ENCODE measurements around the gene EFCAB6. TPM values are rescaled to one million over a fixed set of nuclear protein-coding genes. Genes with fewer than 3 reads are reported as not detected.

The EFCAB6 gene
- total and polyA plus RNA-seq, 2 donors (not counting 3 experiments of a cell fraction or from before 2014, with no cell fraction given): 0.07 to 0.31 TPM

DNA sequence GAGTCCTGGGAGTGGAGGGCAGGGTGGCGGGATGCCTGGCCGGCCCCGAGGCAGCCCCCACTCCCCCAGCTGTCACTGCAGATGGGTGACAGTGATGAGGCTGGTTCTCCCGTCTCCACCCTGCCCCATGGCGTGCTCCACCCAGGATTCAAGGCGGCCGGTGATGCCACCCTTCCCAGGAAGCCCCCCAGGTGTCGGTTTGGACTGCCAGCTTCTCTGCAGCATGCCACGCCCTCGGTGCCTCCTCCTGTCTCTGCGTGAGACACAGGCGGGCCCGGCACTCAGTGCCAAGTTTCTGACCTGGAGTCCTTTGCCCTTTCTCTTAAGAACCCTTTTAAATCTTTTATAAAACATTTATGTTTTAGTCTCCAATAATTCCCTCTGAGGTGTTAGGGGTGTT is 328.8 kb downstream of the EFCAB6 start:
- H4K20me1 ChIP-seq (replicated peaks; ENCODE audit: control insufficient read depth, extremely low read depth, insufficient read depth, low read length): no peaks in the 10 kb centered on the region
- no peaks in the 10 kb centered on the region for H3K79me2 ChIP-seq (ENCODE audit: control insufficient read depth, insufficient read depth, low read length)
- no peaks in the 10 kb centered on the region for H3K36me3 ChIP-seq (ENCODE audit: control insufficient read depth in 2 of 2, extremely low read depth in 1 of 2, insufficient read depth in 2 of 2, low read length in 2 of 2)
- no peak for TF ChIP-seq POLR2A (IDR thresholded peaks at IDR 0.05; ENCODE audit: low read depth, low read length)
- no peak for TF ChIP-seq FOS (IDR thresholded peaks at IDR 0.05; ENCODE audit: borderline replicate concordance, insufficient read depth, low read length)
- TF ChIP-seq, protein P1, sequence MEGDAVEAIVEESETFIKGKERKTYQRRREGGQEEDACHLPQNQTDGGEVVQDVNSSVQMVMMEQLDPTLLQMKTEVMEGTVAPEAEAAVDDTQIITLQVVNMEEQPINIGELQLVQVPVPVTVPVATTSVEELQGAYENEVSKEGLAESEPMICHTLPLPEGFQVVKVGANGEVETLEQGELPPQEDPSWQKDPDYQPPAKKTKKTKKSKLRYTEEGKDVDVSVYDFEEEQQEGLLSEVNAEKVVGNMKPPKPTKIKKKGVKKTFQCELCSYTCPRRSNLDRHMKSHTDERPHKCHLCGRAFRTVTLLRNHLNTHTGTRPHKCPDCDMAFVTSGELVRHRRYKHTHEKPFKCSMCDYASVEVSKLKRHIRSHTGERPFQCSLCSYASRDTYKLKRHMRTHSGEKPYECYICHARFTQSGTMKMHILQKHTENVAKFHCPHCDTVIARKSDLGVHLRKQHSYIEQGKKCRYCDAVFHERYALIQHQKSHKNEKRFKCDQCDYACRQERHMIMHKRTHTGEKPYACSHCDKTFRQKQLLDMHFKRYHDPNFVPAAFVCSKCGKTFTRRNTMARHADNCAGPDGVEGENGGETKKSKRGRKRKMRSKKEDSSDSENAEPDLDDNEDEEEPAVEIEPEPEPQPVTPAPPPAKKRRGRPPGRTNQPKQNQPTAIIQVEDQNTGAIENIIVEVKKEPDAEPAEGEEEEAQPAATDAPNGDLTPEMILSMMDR (IDR thresholded peaks at IDR 0.05; ENCODE audit: extremely low read depth in 1 of 2, insufficient read depth in 1 of 2, low read depth in 1 of 2, low read length in 2 of 2): no peak
- TF ChIP-seq, protein P2, sequence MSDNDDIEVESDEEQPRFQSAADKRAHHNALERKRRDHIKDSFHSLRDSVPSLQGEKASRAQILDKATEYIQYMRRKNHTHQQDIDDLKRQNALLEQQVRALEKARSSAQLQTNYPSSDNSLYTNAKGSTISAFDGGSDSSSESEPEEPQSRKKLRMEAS (IDR thresholded peaks at IDR 0.05; ENCODE audit: insufficient read depth, insufficient read length): no peak
- no peak for TF ChIP-seq GATA2 (IDR thresholded peaks at IDR 0.05; ENCODE audit: insufficient read depth, insufficient read length, low read depth, low read length)
- TF ChIP-seq EZH2 (IDR thresholded peaks at IDR 0.05; ENCODE audit: borderline replicate concordance, low read depth, low read length, severe bottlenecking): no peak
- TF ChIP-seq MYC (IDR thresholded peaks at IDR 0.05; ENCODE audit: low read depth, low read length): no peak
- TF ChIP-seq POLR2AphosphoS5 (IDR thresholded peaks at IDR 0.05; ENCODE audit: insufficient read depth, low read depth, low read length): no peak
- no peak for TF ChIP-seq JUN (IDR thresholded peaks at IDR 0.05; ENCODE audit: borderline replicate concordance, insufficient read depth, insufficient read length, low read depth)
- no peak overlapping the region for H3K4me2 ChIP-seq (ENCODE audit: insufficient read depth, low read length)
- BruUV-seq (replicated peaks): no TSS peak
- POLR2A ChIA-PET: no interaction called here
- no peaks in the 10 kb centered on the region for H3K27me3 ChIP-seq (ENCODE audit: control insufficient read depth in 2 of 2, insufficient read depth in 2 of 2, low read length in 2 of 2)
- dilution Hi-C loops (cut with MboI; ENCODE audit: extremely low pct_ligation_motif_present, low sequenced_read_pairs): no loop called here
- no peak for FAIRE-seq
- H3K9me1 ChIP-seq (replicated peaks; ENCODE audit: control insufficient read depth, extremely low read depth, insufficient read depth, low read length): no peaks in the 10 kb centered on the region
- no peak overlapping the region for H2AFZ ChIP-seq (ENCODE audit: low read depth, low read length)
- intact Hi-C loops (cut with micrococcal nuclease): no loop called here
- DNase-seq (ENCODE audit: low read depth, low spot score): no peak
- H3K4me1 ChIP-seq (ENCODE audit: control insufficient read depth, extremely low read depth, insufficient read depth, low read length): no peaks in the 10 kb centered on the region
- CTCF ChIA-PET: no interaction called here
- H3K9me3 ChIP-seq (replicated peaks; ENCODE audit: control insufficient read depth, insufficient read depth, low read length): no peaks in the 10 kb centered on the region
- H3K4me3 ChIP-seq (replicated peaks in 1 of 3; ENCODE audit: insufficient read depth in 1 of 3, low read depth in 1 of 3, low read length in 3 of 3): no peak overlapping the region
- H3K9ac ChIP-seq (replicated peaks; ENCODE audit: extremely low read depth, insufficient read depth, low read length): no peak overlapping the region
- H3K27ac ChIP-seq (ENCODE audit: insufficient read depth, low read depth, low read length): no peak overlapping the region

Measured in endothelial cell of umbilical vein (primary cell).